RWPE1 (cell line): ENCODE results near the gene FAM20C.

Experiments used
- CTCF ChIA-PET: fragments of 350-600 bp; sonication (Branson Sonifier 250); formaldehyde crosslinking; extraction: SDS; loops from one replicate; lab custom pipeline; 2021; lab: Yijun Ruan, JAX
- POLR2A ChIA-PET: fragments of 400-600 bp; formaldehyde crosslinking; extraction: SDS; loops from one replicate; lab custom pipeline; 2020; ENCODE audit warnings: antibody characterized with exemption; ENCODE audit not compliant: low non-redundant PET; lab: Yijun Ruan, JAX
- DNase-seq: peaks from one replicate; pipeline ENCODE4 v3.0.0; 2012; ENCODE audit warnings: low spot score
- H3K27ac ChIP-seq: fragments of 450-650 bp; 2 replicates; pipeline ENCODE4 v1.5.1; 2017
- TF ChIP-seq, protein P1 (sequence below): fragments of 450-650 bp; conservative IDR thresholded peaks from 2 replicates; pipeline ENCODE4 v1.5.1; 2017; ENCODE audit warnings: low read depth, mild to moderate bottlenecking

The FAM20C gene

DNA sequence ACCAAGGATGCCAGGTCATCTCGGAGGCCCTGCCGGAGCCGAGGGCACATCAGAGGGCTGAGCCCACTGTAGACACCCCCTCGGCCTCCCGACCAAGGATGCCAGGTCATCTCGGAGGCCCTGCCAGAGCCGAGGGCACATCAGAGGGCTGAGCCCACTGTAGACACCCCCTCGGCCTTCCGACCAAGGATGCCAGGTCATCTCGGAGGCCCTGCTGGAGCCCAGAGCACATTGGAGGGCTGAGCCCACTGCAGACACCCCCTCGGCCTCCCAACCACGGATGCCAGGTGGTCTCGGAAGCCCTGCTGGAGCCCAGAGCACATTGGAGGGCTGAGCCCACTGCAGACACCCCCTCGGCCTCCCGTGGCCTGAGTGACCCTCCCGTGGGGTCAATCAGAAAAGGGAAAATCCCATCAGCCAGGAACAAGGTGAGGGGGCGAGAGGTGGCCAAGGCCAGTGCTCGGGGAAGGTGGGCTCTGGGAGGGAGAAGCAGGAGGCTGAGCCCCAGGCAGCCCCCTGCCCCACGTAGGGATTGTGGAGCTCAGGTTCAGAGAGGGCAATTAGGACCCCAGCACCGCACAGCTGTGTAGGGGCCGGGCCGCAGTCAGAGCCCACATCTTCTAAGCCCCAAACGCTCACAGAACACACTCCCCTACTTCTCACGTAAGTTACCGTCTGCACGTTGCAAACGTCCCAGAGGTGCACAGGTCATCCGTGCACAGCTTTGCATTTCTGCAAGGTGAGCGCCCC is 60.0 kb downstream of the FAM20C start:
- no peak overlapping the region for H3K27ac ChIP-seq
- no peak for DNase-seq
- POLR2A ChIA-PET = no interaction called here
- TF ChIP-seq, protein P1, sequence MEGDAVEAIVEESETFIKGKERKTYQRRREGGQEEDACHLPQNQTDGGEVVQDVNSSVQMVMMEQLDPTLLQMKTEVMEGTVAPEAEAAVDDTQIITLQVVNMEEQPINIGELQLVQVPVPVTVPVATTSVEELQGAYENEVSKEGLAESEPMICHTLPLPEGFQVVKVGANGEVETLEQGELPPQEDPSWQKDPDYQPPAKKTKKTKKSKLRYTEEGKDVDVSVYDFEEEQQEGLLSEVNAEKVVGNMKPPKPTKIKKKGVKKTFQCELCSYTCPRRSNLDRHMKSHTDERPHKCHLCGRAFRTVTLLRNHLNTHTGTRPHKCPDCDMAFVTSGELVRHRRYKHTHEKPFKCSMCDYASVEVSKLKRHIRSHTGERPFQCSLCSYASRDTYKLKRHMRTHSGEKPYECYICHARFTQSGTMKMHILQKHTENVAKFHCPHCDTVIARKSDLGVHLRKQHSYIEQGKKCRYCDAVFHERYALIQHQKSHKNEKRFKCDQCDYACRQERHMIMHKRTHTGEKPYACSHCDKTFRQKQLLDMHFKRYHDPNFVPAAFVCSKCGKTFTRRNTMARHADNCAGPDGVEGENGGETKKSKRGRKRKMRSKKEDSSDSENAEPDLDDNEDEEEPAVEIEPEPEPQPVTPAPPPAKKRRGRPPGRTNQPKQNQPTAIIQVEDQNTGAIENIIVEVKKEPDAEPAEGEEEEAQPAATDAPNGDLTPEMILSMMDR = no peak
- CTCF ChIA-PET = no interaction called here

DNA sequence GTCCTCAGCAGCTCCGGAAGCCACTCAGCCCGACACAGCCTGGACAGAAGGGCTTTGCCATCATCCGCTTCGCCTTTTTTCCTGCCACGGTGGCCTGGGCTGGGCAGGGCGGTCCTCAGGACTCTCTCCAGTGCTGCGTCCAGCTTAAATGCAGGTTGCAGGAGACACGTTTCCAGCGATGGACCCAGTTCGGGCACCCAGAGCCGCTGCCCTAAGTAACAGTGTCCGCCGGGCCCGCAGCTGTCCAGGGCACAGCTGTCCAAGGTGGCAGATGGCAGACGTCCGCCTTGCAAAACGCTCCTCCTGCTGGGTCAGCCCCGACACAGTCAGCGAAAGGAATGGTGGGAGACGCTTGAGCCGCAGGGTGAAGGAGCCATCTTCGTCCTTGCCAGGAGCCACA is 60.6 kb downstream of the FAM20C start:
- ChIA-PET POLR2A (no interaction called here), CTCF (no interaction called here)
- H3K27ac ChIP-seq = no peak overlapping the region
- no peak for DNase-seq
- TF ChIP-seq, protein P1 = no peak

DNA sequence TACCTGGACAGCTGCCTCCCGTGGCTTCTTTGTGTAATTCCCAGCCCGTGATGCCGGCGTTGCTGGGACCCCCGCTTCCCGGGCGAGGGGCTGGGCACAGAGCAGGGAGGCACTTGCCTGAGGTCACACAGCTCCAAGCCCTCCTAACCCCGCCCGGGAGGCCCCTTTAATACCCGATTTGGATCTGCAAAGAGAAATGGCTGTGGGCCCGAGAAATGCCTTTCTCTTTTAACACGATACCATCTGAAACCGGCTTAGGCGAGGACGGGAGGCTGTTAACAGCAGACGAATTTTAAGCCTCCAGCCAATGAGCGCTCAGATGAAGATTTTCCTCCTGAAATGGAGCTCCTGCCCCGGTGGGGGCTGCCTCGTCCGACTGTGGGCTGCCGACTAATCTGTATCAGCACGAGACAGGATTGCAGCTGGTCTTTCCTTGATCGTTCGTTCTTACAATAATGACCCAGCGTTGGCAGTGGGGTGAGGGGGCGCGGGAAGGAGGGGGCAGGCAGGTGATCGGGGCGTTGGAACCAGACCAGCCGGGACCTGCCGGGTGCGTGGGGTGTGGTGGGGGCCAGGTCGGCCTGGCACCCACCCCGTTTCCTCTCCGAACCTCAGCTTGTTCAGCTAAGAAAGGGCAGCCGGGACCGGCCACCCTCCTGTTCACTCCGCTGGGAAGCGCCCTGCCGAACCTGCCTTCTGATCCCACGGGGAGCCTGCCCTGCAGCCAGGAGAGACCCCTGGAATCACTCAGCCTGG is 61.4 kb downstream of the FAM20C start:
- ChIA-PET POLR2A (no interaction called here), CTCF (no interaction called here)
- H3K27ac ChIP-seq = no peak overlapping the region
- TF ChIP-seq, protein P1 = no peak
- no peak for DNase-seq

DNA sequence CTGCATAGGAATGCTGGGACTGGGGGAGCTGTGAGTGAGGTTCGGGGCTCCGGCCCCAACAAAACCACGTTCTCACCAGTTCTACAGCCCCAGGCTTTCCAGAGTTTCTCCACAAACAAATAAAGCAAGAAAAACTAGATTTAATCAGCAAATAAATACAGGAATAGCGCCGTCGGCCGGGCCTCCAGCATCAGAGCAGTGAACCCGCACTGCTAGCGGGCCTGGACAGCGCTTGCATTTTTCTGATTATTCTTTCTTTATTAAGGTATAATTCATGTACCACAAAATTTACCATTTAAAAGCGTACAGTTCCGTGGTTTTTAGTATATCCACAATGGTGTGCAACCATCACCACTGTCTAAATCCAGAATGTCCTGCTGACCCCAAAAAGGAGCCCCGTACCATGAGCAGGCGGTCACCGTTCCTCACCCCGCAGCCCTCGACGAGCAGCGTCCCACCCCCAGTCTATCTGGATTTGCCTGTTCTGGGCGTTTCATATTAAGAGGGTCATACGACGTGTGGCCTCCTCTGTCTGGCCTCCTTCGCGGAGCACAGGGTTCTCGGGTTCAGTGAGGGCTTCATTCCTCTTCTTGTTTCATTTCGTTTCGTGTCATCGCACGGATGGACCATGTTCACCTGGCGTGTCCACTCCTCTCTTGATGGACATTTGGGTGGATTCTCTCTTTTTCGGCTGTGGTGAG is 62.1 kb downstream of the FAM20C start:
- no peak for DNase-seq
- TF ChIP-seq, protein P1 = no peak
- CTCF ChIA-PET = interaction anchor here (0.8 kb wide), 1 partner anchor 10 kb away, joined by 4 read pairs; no protein-coding TSS in a partner anchor
- no peak overlapping the region for H3K27ac ChIP-seq
- POLR2A ChIA-PET = no interaction called here

DNA sequence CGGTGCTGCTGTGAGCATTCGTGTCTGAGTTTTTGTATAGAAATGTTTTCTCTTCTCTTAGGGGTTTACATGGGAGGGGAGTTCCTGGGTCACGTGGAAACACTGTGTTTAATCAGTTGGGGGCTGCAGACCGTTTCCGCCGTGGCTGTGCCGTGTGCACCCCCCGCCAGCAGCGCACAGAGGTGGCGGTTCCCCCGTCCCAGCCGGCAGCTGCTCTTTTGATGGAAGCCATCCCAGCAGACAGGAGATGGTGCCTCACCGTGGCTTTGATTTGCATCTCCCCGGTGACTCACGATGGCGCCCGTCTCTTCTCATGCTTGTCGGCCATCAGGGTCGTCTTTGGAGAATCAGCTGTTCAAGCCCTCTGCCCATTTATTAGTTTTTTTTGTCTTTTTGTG is 62.7 kb downstream of the FAM20C start:
- ChIA-PET CTCF (interaction anchor here (0.8 kb wide), 1 partner anchor 9 kb away, joined by 4 read pairs; no protein-coding TSS in a partner anchor), POLR2A (no interaction called here)
- no peak for DNase-seq
- H3K27ac ChIP-seq = no peak overlapping the region
- TF ChIP-seq, protein P1 = no peak

DNA sequence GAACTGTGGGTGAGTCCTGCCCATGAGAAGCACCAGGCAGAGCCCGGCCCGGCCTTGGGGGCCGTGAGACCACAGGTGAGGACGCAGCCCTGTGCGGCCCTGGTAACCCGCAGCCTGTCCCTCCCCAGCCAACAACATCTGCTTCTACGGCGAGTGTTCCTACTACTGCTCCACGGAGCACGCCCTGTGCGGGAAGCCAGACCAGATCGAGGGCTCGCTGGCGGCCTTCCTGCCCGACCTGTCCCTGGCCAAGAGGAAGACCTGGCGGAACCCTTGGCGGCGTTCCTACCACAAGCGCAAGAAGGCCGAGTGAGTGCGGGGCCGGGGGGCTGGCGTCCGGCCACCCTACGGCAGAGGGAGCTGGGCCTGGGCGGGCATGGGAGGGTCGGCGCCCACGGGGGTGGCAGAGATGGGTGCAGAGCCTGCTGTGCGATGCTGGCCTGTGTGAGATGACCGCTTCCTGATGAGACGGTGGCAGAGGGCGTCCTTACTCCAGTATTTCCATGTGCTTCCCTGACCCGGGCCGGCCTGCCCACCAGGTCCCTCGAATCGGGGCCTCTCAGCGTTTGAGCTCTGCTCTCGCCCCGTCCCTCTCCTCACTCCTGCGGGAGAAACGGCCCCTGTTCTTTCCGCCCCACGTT is 63.5 kb downstream of the FAM20C start:
- H3K27ac ChIP-seq = no peak overlapping the region
- DNase-seq = no peak
- CTCF ChIA-PET = no interaction called here
- POLR2A ChIA-PET = no interaction called here
- TF ChIP-seq, protein P1 = no peak
